GM12878 (cell line): ENCODE measurements around the gene ANKMY2. TPM values are rescaled to one million over a fixed set of nuclear protein-coding genes. Genes with fewer than 3 reads are reported as not detected.

Experiments used
- ATAC-seq: fragments of 200-7000 bp; cut with Tn5 transposase; 3 replicates; pipeline ENCODE4 v1.9.1; 2020; ENCODE audit warnings: mild to moderate bottlenecking, moderate library complexity
- BruUV-seq: library from RNA; stranded (reverse); fragments of 400-500 nt; replicated peaks from 2 replicates; lab custom pipeline; 2021; lab: Mats Ljungman, UMichigan
- CTCF ChIA-PET: fragments of 300-600 bp; sonication (Branson Sonifier 250); formaldehyde crosslinking; extraction: SDS; loops from one replicate; lab custom pipeline; 2021; ENCODE audit warnings: inconsistent platforms; lab: Yijun Ruan, JAX
- POLR2A ChIA-PET: fragments of 350-600 bp; formaldehyde crosslinking; extraction: SDS; loops from one replicate; lab custom pipeline; 2021; ENCODE audit warnings: inconsistent platforms; lab: Charles Lee
- RAD21 ChIA-PET: fragments of 300-600 bp; sonication (Branson Sonifier 250); formaldehyde crosslinking; loops from one replicate; lab custom pipeline; 2023; ENCODE audit warnings: antibody characterized with exemption; ENCODE audit not compliant: unreplicated experiment; lab: Charles Lee
- SMC1A ChIA-PET: fragments of 300-600 bp; sonication (Branson Sonifier 250); formaldehyde crosslinking; loops from one replicate; lab custom pipeline; 2023; ENCODE audit not compliant: unreplicated experiment, uncharacterized antibody; lab: Charles Lee
- DNase-seq: peaks from one replicate; pipeline ENCODE4 v3.0.0-alpha.2; 2011; ENCODE audit warnings: low read depth, low spot score
- FAIRE-seq: peaks from 3 replicates; lab custom pipeline; 2011; peaks lifted over from hg19 to GRCh38; lab: Jason Lieb, UNC
- H2AFZ ChIP-seq: 2 replicates; pipeline ENCODE4 v1.6.0; 2011; ENCODE audit warnings: low read depth, low read length, control low read depth; ENCODE audit not compliant: control insufficient read depth
- H3K27ac ChIP-seq: 2 replicates; pipeline ENCODE4 v1.5.1; 2011; ENCODE audit warnings: control low read depth; ENCODE audit not compliant: control insufficient read depth, insufficient read depth
- H3K27me3 ChIP-seq, 2 experiments: replicated peaks in 1 of 2; 2 replicates each; pipeline versions ENCODE4 v1.6.0 to v1.6.1; 2011; ENCODE audit warnings: low read length in 1 of 2; ENCODE audit not compliant: control insufficient read depth in 2 of 2, insufficient read depth in 2 of 2
- H3K36me3 ChIP-seq, 2 experiments: 2 replicates each; pipeline ENCODE4 v1.5.1; 2011; ENCODE audit warnings: low read length in 1 of 2; ENCODE audit not compliant: control insufficient read depth in 2 of 2, insufficient read depth in 2 of 2
- H3K4me1 ChIP-seq: 2 replicates; pipeline ENCODE4 v1.6.1; 2011; ENCODE audit warnings: mild to moderate bottlenecking, low read length, moderate library complexity, mixed read lengths; ENCODE audit not compliant: control insufficient read depth, insufficient read depth
- H3K4me2 ChIP-seq: 2 replicates; pipeline ENCODE4 v1.6.0; 2011; ENCODE audit warnings: control low read depth; ENCODE audit not compliant: control insufficient read depth, insufficient read depth
- H3K4me3 ChIP-seq: fragments of 200-600 bp; sonication (generic); 2 replicates; pipeline ENCODE4 v1.5.1; 2016
- H3K79me2 ChIP-seq: 2 replicates; pipeline ENCODE4 v1.6.0; 2011; ENCODE audit warnings: low read length; ENCODE audit not compliant: control insufficient read depth, insufficient read depth
- H3K9ac ChIP-seq: 2 replicates; pipeline ENCODE4 v1.8.0; 2011; ENCODE audit warnings: low read length, control low read depth, mixed read lengths; ENCODE audit not compliant: control insufficient read depth, insufficient read depth
- H3K9me3 ChIP-seq: replicated peaks from 3 replicates; pipeline ENCODE4 v1.5.1; 2011; ENCODE audit warnings: mild to moderate bottlenecking, low read length; ENCODE audit not compliant: control insufficient read depth, insufficient read depth
- H4K20me1 ChIP-seq: 2 replicates; pipeline ENCODE4 v1.6.0; 2011; ENCODE audit not compliant: control insufficient read depth, insufficient read depth
- BMI1 ChIP-seq: fragments of 450-650 bp; IDR thresholded peaks from 2 replicates; pipeline ENCODE4 v1.6.1; 2016; ENCODE audit warnings: mild to moderate bottlenecking, moderate library complexity, borderline replicate concordance
- CEBPB ChIP-seq, 2 experiments: fragments of 150-350 bp in 1 of 2; IDR thresholded peaks; 2 replicates each; pipeline ENCODE4 v1.6.1; 2012 to 2014; ENCODE audit warnings: low read depth in 2 of 2, low read length in 2 of 2, borderline replicate concordance in 1 of 2, inconsistent platforms in 1 of 2
- CHD1 ChIP-seq: IDR thresholded peaks from 2 replicates; pipeline ENCODE4 v1.6.1; 2012; ENCODE audit warnings: low read depth, low read length, improper control_type of control experiment
- CREM ChIP-seq: IDR thresholded peaks from 2 replicates; pipeline ENCODE4 v1.6.1; 2014; ENCODE audit warnings: antibody characterized with exemption, low read depth
- HCFC1 ChIP-seq: fragments of 150-350 bp; IDR thresholded peaks from 2 replicates; pipeline ENCODE4 v1.6.1; 2014; ENCODE audit warnings: low read length
- NFXL1 ChIP-seq: fragments of 450-650 bp; IDR thresholded peaks from 2 replicates; pipeline ENCODE4 v1.6.1; 2017; ENCODE audit warnings: antibody characterized with exemption, mild to moderate bottlenecking, borderline replicate concordance
- NFYB ChIP-seq: IDR thresholded peaks from 2 replicates; pipeline ENCODE4 v1.6.1; 2011; ENCODE audit warnings: low read depth, mild to moderate bottlenecking, low read length, improper control_type of control experiment, moderate library complexity; ENCODE audit not compliant: insufficient read depth
- NR2C1 ChIP-seq: fragments of 450-650 bp; IDR thresholded peaks from 2 replicates; pipeline ENCODE4 v1.6.1; 2017; ENCODE audit warnings: antibody characterized with exemption, mild to moderate bottlenecking, moderate library complexity
- RAD21 ChIP-seq: IDR thresholded peaks from 2 replicates; pipeline ENCODE4 v1.6.1; 2011; ENCODE audit warnings: mild to moderate bottlenecking, low read depth, low read length, moderate library complexity; ENCODE audit not compliant: insufficient read depth
- SMC3 ChIP-seq: IDR thresholded peaks from 2 replicates; pipeline ENCODE4 v1.6.1; 2011; ENCODE audit warnings: low read length, improper control_type of control experiment, borderline replicate concordance
- SREBF1 ChIP-seq: IDR thresholded peaks from 2 replicates; pipeline ENCODE4 v1.6.1; 2012; ENCODE audit warnings: mild to moderate bottlenecking, low read length
- TCF3 ChIP-seq: IDR thresholded peaks from 2 replicates; pipeline ENCODE4 v1.6.1; 2012; ENCODE audit warnings: low read depth, mild to moderate bottlenecking, low read length, borderline replicate concordance; ENCODE audit not compliant: insufficient read depth
- ZBTB11 ChIP-seq: fragments of 450-650 bp; formaldehyde crosslinking; IDR thresholded peaks from 2 replicates; pipeline ENCODE4 v1.5.0; 2022; ENCODE audit warnings: mild to moderate bottlenecking, missing genetic modification characterization
- ZNF217 ChIP-seq: fragments of 450-650 bp; IDR thresholded peaks from 2 replicates; pipeline ENCODE4 v1.6.1; 2017; ENCODE audit warnings: antibody characterized with exemption, mild to moderate bottlenecking
- ZNF622 ChIP-seq: fragments of 450-650 bp; IDR thresholded peaks from 2 replicates; pipeline ENCODE4 v1.6.1; 2017; ENCODE audit warnings: mild to moderate bottlenecking, inconsistent platforms
- ZZZ3 ChIP-seq: IDR thresholded peaks from 2 replicates; pipeline ENCODE4 v1.6.1; 2011; ENCODE audit warnings: low read depth; ENCODE audit not compliant: control insufficient read depth, insufficient read length
- WGBS: methylation state at CpG from one replicate; pipeline ENCODE4 v1.1.6; 2016; ENCODE audit warnings: low lambda C conversion rate; ENCODE audit not compliant: insufficient replicate concordance, insufficient coverage; ENCODE audit errors: missing lambda C conversion rate; 5-methylcytosine and 5-hydroxymethylcytosine counted together
- in situ Hi-C: fragments of 300-500 bp; cut with MboI; formaldehyde crosslinking; loops from 9 replicates; pipeline ENCODE4 v1.14.3; 2018; ENCODE audit warnings: mixed read lengths
- intact Hi-C: fragments of 100-400 bp; cut with micrococcal nuclease; formaldehyde crosslinking; loops from one replicate; pipeline ENCODE4 v1.14.2; 2022; ENCODE audit not compliant: unreplicated experiment
- polyA plus RNA-seq, 11 experiments: library from polyadenylated mRNA; depleted of rRNA in 4 of 11; unstranded in 6 of 11; stranded (reverse) in 5 of 11; fragments of >200 nt; fragmentation: Nextera tagmentation in 4 of 11; fragmentation: Illumina TruSeq in 1 of 11; extraction: Ambion mirVana in 4 of 11; extraction: Trizol in 1 of 11; gene quantifications; 1 replicate in 1 of 11; 2 replicates in 10 of 11; pipeline versions ENCODE4 v1.2.1 to v1.2.3, GENCODE V29; 2011 to 2016; ENCODE audit warnings: inconsistent platforms in 2 of 11, missing spikeins in 2 of 11, low read depth in 1 of 11
- total RNA-seq, 4 experiments: library from RNA; depleted of rRNA in 3 of 4; stranded (reverse); fragments of >200 nt in 3 of 4; fragmentation: Illumina TruSeq in 1 of 4; extraction: Trizol in 1 of 4; gene quantifications; 2 replicates each; pipeline versions ENCODE4 v1.2.1 to v1.2.3, GENCODE V29; 2013 to 2021
- TF ChIP-seq, protein P1 (sequence below): IDR thresholded peaks from 2 replicates; pipeline ENCODE4 v1.6.1; 2012; ENCODE audit warnings: low read depth, low read length, improper control_type of control experiment
- TF ChIP-seq, protein P2 (sequence below): IDR thresholded peaks from 2 replicates; pipeline ENCODE4 v1.6.1; 2011; ENCODE audit warnings: low read depth, low read length, improper control_type of control experiment, borderline replicate concordance

ANKMY2 gene
- total and polyA plus RNA-seq, 10 of the 15 experiments (the other 5 are each of a cell fraction or from before 2014, with no cell fraction given): 0.10 to 0.48 (median 0.29) TPM

DNA sequence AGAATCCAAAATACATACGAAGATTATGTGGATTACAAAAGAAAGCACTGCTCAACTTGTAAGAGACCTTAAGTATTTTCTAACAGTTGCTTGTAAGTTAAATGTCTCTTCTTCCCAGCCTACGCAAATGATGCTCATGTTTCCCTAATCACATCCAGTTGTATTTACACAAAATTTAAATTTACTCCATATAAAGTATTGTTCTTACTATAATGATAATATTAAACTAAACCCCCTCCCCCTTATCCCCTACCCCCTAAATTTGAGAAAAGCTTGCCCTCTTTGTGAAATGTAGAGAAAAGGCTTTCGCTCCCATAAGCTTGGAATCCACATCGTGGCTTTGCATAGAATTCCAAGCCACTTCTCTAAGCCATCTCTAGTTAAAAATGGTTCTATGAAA is 29.4 kb downstream of the ANKMY2 start:
- RAD21 ChIA-PET: no interaction called here
- FAIRE-seq (no peak), DNase-seq (no peak), ATAC-seq (no peak)
- 64% methylated on average over 4 of the region's 4 CpGs for WGBS
- in situ Hi-C loops (no loop called here), intact Hi-C loops (no loop called here)
- Histone ChIP-seq H3K9ac (no peak overlapping the region), H3K4me3 (no peak overlapping the region), H3K9me3 (no peaks in the 10 kb centered on the region), H2AFZ (no peak overlapping the region), H3K36me3 (no peaks in the 10 kb centered on the region), H4K20me1 (no peaks in the 10 kb centered on the region), H3K27me3 (no peaks in the 10 kb centered on the region; a peak in 1 of 4 replicates), H3K79me2 (no peaks in the 10 kb centered on the region), H3K27ac (no peak overlapping the region), H3K4me1 (no peaks in the 10 kb centered on the region), H3K4me2 (no peak overlapping the region)
- SMC1A ChIA-PET: no interaction called here
- POLR2A ChIA-PET: no interaction called here
- TF ChIP-seq CHD1: no peak
- TF ChIP-seq NFYB: no peak
- TF ChIP-seq RAD21: no peak
- no peak for TF ChIP-seq ZBTB11 (CRISPR knock-in tag)
- no peak for TF ChIP-seq SREBF1
- no peak for TF ChIP-seq ZZZ3
- TF ChIP-seq, protein P1, sequence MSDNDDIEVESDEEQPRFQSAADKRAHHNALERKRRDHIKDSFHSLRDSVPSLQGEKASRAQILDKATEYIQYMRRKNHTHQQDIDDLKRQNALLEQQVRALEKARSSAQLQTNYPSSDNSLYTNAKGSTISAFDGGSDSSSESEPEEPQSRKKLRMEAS: no peak
- no peak for TF ChIP-seq ZNF622
- no peak for TF ChIP-seq NFXL1
- no peak for TF ChIP-seq ZNF217
- no peak for TF ChIP-seq SMC3
- TF ChIP-seq NR2C1: no peak
- TF ChIP-seq, protein P2, sequence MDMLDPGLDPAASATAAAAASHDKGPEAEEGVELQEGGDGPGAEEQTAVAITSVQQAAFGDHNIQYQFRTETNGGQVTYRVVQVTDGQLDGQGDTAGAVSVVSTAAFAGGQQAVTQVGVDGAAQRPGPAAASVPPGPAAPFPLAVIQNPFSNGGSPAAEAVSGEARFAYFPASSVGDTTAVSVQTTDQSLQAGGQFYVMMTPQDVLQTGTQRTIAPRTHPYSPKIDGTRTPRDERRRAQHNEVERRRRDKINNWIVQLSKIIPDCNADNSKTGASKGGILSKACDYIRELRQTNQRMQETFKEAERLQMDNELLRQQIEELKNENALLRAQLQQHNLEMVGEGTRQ: no peak
- no peak for TF ChIP-seq BMI1
- TF ChIP-seq HCFC1: no peak
- no peak for TF ChIP-seq CREM
- TF ChIP-seq CEBPB (IDR thresholded peaks at IDR 0.05; ENCODE audit: borderline replicate concordance in 1 of 2, low read depth in 2 of 2, low read length in 2 of 2): no peak
- no peak for TF ChIP-seq TCF3
- BruUV-seq: no TSS peak
- CTCF ChIA-PET: no interaction called here
